IPS-18a (cell line): Measurements from ENCODE around the gene ZNF423.

Experiments used
- H3K27ac ChIP-seq: one replicate; pipeline ENCODE4 v1.5.1; 2013; ENCODE audit warnings: low read length
- H3K27me3 ChIP-seq: one replicate; pipeline ENCODE4 v1.6.1; 2013; ENCODE audit warnings: mild to moderate bottlenecking, low read length; ENCODE audit not compliant: control insufficient read depth, insufficient read depth
- H3K36me3 ChIP-seq: one replicate; pipeline ENCODE4 v1.6.1; 2013; ENCODE audit warnings: low read depth, low read length; ENCODE audit not compliant: control insufficient read depth
- H3K4me1 ChIP-seq: one replicate; pipeline ENCODE4 v1.6.1; 2013; ENCODE audit warnings: low read depth, low read length; ENCODE audit not compliant: control insufficient read depth
- H3K4me3 ChIP-seq: one replicate; pipeline ENCODE4 v1.5.1; 2013; ENCODE audit warnings: low read length
- H3K9ac ChIP-seq: one replicate; pipeline ENCODE4 v1.6.1; 2013; ENCODE audit warnings: mild to moderate bottlenecking, low read length, moderate library complexity
- H3K9me3 ChIP-seq: one replicate; pipeline ENCODE4 v1.6.1; 2013; ENCODE audit warnings: low read depth, low read length; ENCODE audit not compliant: control insufficient read depth

The ZNF423 gene

GRCh38 chr16:49637933-49638672 lies 217.8 kb downstream of the ZNF423 start:
- Histone ChIP-seq H3K9ac (no peak overlapping the region), H3K4me1 (peaks cover 30% of the 10 kb centered on the region), H3K27ac (no peak overlapping the region), H3K4me3 (no peak overlapping the region), H3K36me3 (peaks cover 24% of the 10 kb centered on the region), H3K9me3 (no peaks in the 10 kb centered on the region), H3K27me3 (no peaks in the 10 kb centered on the region)

- H3K27ac ChIP-seq, result no peak overlapping the region
These were observed 218.4 kb downstream of the ZNF423 start for GRCh38 chr16:49637511-49637910.

GRCh38 chr16:49636608-49637007 lies 219.3 kb downstream of the ZNF423 start:
- Histone ChIP-seq H3K9me3 (no peaks in the 10 kb centered on the region), H3K36me3 (peaks cover 24% of the 10 kb centered on the region), H3K9ac (no peak overlapping the region), H3K27ac (no peak overlapping the region), H3K27me3 (no peaks in the 10 kb centered on the region), H3K4me3 (no peak overlapping the region), H3K4me1 (peaks cover 25% of the 10 kb centered on the region)

More at GRCh38 chr16:49637511-49637910, 218.4 kb downstream of the ZNF423 start:
- H3K4me1 ChIP-seq, result peaks cover 30% of the 10 kb centered on the region
- no peak overlapping the region for H3K4me3 ChIP-seq
- no peaks in the 10 kb centered on the region for H3K9me3 ChIP-seq
- no peaks in the 10 kb centered on the region for H3K27me3 ChIP-seq
- peaks cover 24% of the 10 kb centered on the region for H3K36me3 ChIP-seq
- H3K9ac ChIP-seq, result no peak overlapping the region

GRCh38 chr16:49635591-49636581 lies 220.0 kb downstream of the ZNF423 start:
- Histone ChIP-seq H3K27me3 (no peaks in the 10 kb centered on the region), H3K36me3 (peaks cover 24% of the 10 kb centered on the region), H3K9ac (no peak overlapping the region), H3K27ac (no peak overlapping the region), H3K4me1 (peaks cover 17% of the 10 kb centered on the region), H3K9me3 (no peaks in the 10 kb centered on the region), H3K4me3 (no peak overlapping the region)

- Histone ChIP-seq H3K9me3 (no peaks in the 10 kb centered on the region), H3K9ac (no peak overlapping the region), H3K27me3 (no peaks in the 10 kb centered on the region), H3K4me3 (no peak overlapping the region), H3K36me3 (peaks cover 24% of the 10 kb centered on the region), H3K27ac (no peak overlapping the region), H3K4me1 (peaks cover 9% of the 10 kb centered on the region)
These were observed 220.9 kb downstream of the ZNF423 start for GRCh38 chr16:49635009-49635350.

GRCh38 chr16:49634235-49635008 lies 221.5 kb downstream of the ZNF423 start:
- no peak overlapping the region for H3K27ac ChIP-seq
- peaks cover 24% of the 10 kb centered on the region for H3K36me3 ChIP-seq
- H3K9ac ChIP-seq, result no peak overlapping the region
- H3K4me1 ChIP-seq, result peaks cover 4% of the 10 kb centered on the region
- H3K9me3 ChIP-seq, result no peaks in the 10 kb centered on the region
- H3K4me3 ChIP-seq, result no peak overlapping the region
- H3K27me3 ChIP-seq, result no peaks in the 10 kb centered on the region

- Histone ChIP-seq H3K4me1 (no peaks in the 10 kb centered on the region), H3K4me3 (no peak overlapping the region), H3K9ac (no peak overlapping the region), H3K36me3 (peaks cover 18% of the 10 kb centered on the region), H3K9me3 (peaks cover 5% of the 10 kb centered on the region), H3K27ac (no peak overlapping the region), H3K27me3 (no peaks in the 10 kb centered on the region)
These were observed 223.1 kb downstream of the ZNF423 start for GRCh38 chr16:49632795-49633184.

- no peak overlapping the region for H3K4me3 ChIP-seq
- no peaks in the 10 kb centered on the region for H3K27me3 ChIP-seq
- no peak overlapping the region for H3K27ac ChIP-seq
- H3K9ac ChIP-seq, result no peak overlapping the region
- H3K9me3 ChIP-seq, result peaks cover 5% of the 10 kb centered on the region
- H3K36me3 ChIP-seq, result peaks cover 13% of the 10 kb centered on the region
- H3K4me1 ChIP-seq, result no peaks in the 10 kb centered on the region
These were observed 223.7 kb downstream of the ZNF423 start for GRCh38 chr16:49632086-49632794.

GRCh38 chr16:49631187-49632041 lies 224.5 kb downstream of the ZNF423 start:
- no peaks in the 10 kb centered on the region for H3K4me1 ChIP-seq
- H3K36me3 ChIP-seq, result peaks cover 4% of the 10 kb centered on the region
- H3K9ac ChIP-seq, result no peak overlapping the region
- H3K9me3 ChIP-seq, result peaks cover 5% of the 10 kb centered on the region
- no peak overlapping the region for H3K27ac ChIP-seq
- no peak overlapping the region for H3K4me3 ChIP-seq
- H3K27me3 ChIP-seq, result no peaks in the 10 kb centered on the region

GRCh38 chr16:49630783-49631182 lies 225.1 kb downstream of the ZNF423 start:
- Histone ChIP-seq H3K9ac (no peak overlapping the region), H3K4me1 (no peaks in the 10 kb centered on the region), H3K27me3 (no peaks in the 10 kb centered on the region), H3K4me3 (no peak overlapping the region), H3K27ac (no peak overlapping the region), H3K36me3 (no peaks in the 10 kb centered on the region), H3K9me3 (peaks cover 5% of the 10 kb centered on the region)
